NCI-H187 treated with DMSO at 0.1 percent for 48 hours (cell line): ENCODE measurements around the gene RBBP7.

Experiments used
- DNase-seq: peaks from one replicate; lab custom pipeline; 2025; lab: John Stamatoyannopoulos, UW

The RBBP7 gene

DNA sequence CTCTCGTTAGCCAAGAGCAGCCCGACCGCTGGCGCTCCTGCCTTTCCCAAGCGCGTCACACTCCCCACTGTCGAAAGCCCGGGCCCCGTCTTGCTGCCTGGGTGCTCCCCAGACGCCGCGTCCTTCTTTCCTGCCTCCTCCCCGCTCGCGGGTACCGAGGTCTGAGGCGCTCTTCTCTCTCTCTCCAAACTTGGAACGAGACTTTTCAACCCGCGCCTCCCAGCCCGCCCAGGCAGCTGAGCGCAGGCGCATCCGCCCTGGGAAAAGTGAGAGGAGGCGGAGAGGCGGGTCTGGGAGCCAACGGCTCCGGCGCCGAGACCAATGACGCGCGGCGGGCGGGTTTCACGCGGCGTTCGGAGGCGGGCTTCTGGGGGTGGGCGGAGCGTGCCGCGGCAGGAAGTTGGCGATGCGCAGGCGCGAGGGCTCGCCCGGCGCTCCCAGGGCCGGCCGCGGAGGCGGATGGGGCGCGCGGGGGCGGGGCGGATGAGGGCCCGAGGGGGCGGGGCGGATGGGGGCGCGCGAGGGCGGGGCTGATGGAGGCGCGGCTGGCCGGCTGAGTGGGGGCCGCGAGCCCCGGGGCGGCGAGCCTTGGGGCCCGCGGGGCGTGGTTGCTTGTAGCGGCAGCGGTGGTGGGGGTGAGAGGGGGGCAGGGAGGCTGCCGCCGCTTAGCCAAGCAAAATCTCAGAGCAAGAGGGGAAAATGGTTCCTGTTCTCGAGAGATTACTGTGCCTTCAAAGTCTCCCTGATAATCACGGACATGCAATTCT is at the start of gene RBBP7:
Gene RBBP7, minus strand, starts transcription at position 268 of the 767 bp plus-strand sequence. CDS start 309 bp downstream, outside the sequence.
- peak; percentile 67 for DNase-seq

DNA sequence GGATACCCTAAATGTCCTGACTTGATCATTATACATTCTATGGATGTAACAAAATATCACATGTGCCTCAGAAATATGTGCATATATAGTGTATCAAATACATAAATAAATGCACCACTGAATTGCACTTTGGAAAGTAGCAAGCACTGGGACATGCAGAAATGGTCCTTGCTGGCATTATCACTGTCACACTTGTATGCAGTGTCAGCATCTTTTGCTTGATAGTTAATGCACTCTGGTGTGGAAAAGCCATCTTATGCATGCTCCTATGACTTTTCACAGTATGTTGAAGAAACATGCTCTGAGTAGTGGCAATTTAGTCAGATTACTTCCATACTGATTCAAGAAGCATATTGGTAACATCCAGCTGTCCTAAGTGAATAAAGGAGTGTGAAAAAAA is 48.8 kb upstream of the RBBP7 start:
- no peak for DNase-seq

DNA sequence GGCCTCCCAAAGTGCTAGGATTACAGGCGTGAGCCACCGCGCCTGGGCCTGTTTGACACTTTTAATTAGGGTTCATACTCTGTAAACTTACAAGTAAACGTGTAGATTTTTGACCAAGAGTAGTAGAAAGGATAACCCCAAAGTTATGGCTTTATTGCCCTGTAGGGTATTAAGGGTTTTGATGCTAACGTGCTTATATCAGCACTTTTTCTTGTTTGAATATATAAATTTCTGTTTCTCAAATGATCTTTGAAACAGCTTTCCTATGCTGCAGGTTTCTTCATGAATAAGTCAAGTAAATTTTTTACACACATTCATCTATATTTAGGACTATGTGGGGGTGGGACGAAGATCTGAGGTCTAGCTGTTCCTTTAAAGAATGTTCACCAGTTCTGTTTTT is 47.0 kb upstream of the RBBP7 start:
- DNase-seq: no peak

DNA sequence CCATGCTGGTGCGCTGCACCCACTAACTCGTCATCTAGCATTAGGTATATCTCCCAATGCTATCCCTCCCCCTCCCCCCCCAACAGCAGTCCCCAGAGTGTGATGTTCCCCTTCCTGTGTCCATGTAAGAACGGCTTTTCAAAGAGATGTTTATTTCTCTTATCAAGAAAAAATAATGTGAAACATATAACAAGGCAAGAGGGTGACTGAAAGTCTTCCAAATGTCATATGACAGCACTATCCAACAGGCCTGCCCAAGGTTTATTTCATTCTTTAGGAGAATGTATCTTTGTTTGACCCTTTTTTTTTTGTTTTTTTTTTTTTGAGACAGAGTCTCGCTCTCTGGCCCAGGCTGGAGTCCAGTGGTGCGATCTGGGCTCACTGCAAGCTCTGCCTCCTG is 46.4 kb upstream of the RBBP7 start:
- no peak for DNase-seq

DNA sequence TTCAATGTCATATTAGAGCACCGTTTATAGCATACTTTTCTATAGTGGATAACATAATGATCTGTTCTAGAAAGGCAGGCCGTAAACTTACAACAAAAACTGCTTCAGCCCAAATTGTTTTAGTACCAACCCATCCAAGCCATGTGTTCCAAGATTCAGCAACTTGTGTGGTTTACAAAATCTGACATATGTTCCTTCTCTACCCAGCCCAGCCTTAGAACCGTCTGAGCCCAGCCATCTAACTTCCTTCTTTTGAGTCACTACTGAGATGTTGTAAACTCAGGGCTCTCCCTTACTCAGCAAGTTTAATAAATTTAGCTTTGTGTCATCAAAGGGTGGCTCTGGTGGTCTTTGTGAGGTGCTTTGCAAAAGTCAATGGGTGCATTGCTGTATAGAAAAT is 43.9 kb upstream of the RBBP7 start:
- DNase-seq: no peak

DNA sequence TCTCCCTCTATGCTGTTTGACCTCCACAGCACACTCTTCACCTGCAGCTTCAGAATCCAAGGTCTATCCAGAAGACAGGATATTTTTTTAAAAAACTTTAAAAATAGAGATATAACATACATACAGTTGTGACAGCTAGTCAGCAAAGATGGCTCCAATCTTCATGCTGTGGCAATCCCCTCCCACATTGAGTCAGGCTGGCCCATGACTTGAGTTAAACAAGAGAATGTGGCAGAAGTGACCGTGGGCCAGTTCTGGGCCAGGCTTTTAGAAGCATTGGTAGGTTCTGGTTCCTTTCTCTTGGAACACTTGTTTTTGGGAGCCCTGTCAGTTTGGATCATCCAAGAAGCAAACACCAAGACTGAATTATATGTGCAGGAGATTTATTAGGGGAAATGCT is 40.2 kb upstream of the RBBP7 start:
- no peak for DNase-seq

DNA sequence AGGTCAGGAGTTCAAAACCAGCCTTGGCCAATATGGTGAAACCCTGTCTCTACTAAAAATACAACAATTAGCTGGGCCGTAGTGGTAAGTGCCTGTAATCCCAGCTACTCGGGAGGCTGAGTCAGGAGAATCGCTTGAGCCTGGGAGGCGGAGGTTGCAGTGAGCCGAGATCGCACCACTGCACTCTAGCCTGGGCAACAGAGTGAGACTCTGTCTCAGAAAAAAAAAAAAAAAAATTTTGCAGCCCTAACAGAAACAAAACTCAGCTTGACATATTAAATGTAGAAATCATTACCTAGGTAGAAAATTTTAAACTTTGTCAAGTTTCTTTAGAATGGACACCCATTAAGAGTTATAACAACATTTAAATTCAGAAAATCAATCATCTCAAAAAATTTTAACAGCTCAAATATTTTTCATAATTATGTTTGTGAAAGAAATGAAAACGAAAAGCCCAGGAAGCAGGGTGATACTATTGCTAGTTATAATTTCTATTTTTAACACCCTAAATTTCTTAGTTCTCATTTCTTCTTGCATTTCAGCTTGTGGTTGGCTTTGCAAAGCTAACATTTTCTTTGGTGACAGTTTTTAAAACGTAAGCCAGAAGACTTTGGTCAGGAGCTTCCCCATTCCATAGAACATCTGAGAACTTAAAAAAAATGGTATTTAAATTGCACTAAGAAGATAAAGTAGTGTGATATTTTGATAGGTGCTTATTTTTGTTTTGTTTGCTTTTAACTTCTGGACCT is 33.3 kb upstream of the RBBP7 start:
- DNase-seq: no peak

DNA sequence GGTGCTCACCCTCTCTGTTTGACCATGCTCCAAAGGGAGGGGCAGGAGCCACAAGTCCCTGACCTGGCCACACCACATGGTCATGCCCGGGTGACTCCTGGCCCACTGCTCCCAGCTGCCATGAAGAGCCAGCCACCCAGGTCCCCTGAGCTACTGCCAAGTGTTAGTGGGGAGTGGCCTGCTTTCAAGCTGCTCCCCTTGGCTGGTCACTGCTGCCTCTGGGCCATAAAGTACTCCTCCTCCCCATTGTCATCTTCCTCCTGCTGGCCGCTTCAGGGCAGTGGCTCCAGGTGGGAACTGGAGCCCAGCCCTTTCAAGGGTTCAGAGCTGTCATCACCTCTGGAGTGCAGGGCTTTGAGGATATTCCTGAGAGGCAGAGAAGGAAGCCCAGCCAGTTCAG is 27.3 kb upstream of the RBBP7 start:
- no peak for DNase-seq

DNA sequence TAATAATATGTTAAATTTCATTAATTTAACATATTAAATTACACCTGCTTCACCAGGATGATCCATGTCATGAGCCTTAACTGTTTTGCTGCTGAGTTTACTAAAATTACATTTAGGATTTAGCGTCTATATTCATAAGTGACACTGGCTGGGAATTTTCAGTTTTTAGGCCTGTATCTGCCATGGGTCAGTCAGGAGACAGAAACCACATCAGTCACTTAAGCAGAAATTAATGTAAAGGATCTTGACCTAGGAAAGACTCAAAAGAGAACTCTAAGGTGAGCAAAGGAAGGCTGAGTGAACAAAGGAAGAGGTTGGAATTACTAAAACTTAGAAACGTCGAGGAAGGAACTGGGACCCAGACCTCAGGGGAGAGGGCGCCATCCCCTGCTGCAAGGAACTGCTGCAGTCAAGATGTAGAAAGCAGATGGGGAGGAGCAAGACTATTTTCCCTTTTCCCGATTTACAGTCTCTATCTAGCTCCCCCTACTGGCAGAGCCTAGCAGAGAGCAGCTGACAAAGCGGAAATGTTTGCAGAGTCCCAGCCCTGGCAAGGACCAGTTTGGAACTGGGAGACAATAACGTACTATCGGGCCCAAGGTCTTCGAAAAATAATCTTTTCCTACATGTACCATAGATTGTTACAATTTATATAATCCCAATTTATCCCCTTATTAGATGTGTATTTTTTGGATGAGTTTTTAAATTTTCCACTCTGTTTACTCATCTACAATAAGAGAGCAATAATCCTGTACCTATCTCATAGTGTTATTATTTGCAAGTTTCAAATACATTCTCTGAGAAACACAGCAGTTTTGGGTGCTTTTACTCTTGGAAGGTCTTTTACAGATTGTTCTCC is 22.6 kb upstream of the RBBP7 start:
- peak; percentile 0 for DNase-seq

DNA sequence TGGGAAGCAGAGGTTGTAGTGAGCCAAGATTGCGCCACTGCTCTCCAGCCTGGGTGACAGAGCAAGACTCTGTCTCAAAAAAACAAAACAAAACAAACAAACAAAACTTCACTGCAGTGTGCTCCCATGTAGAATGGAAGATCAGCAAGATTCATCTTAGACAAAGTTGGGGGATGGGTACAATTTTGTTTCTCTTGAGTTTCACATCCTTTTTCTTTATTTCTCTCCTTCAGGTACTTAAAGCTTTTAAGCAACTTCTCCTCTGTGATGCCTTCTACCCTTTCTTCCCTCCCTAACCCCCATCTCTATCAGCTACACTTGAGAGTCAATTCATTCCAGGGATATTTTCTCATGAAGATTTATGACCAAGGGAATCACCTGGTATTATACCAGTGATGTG is 15.5 kb upstream of the RBBP7 start:
- DNase-seq: no peak

DNA sequence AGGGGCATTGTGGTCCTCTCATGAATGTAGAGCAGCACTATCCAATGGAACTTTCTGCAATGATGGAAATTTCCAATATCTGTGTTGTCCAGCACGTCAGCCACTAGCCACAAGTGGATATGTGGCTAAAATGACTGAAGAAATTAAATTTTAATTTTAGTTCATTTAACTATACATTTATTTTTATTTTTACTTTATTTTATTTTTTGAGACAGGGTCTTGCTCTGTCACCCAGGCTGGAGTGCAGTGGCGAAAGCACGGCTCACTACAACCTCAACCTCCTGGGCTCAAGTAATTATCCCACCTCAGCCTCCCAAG is 13.3 kb upstream of the RBBP7 start:
- DNase-seq: no peak

DNA sequence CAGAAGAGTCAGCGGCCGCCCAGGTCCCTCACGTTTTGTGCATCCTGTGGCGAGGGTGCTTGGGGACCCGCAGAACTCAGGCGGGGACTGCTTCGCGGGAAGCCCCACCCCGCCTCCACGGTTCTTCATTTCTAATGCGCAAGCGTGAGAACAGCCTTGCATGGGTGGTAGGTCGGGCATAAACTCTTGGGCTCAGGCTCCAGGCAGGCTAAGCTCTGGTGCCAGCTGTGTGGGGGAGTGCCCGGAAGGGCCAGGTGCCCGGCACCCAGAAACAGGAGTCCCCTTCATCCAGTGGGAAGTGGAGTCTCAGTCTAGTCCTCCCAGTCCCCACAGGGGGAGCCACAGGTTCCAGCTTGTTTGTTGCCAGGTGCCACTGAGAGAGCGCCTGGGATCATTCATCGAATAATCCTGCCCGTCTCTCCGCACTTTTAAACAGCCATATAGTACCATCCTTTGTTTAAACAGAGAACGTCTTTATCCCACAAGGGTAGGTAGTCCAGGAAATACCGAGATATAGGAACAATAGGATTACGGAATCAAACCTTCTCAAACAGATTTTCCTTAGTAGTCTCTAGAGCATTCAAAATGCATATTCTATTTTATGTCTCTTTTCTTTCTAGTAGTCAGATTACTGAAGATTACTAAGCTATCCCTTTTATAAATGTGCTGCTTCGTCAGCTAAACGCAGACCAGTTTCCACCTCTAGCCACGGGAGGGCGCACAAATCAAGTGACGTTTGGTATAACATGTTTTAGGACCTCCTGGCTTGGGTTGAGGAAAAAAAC is 12.7 kb upstream of the RBBP7 start:
- peak; percentile 3 for DNase-seq

DNA sequence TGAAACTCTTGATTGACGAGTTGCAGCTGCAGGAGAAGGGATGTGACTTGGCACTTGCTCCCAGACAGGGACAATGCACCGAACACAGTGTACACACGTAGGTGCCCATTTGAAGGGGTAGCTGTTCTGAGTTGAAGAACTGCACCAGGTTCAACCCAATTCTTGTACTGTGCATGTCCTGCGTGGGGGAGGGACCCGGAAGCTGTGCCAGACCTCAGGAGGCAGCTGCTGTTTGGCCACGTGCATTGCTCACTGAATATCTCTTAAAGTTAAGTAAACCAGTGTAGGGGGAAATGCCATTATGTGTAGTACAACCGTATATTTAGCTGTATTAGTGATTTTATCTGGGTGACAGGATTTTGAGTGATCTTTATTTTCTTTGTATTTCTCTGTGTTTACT is 12.0 kb upstream of the RBBP7 start:
- DNase-seq: no peak

DNA sequence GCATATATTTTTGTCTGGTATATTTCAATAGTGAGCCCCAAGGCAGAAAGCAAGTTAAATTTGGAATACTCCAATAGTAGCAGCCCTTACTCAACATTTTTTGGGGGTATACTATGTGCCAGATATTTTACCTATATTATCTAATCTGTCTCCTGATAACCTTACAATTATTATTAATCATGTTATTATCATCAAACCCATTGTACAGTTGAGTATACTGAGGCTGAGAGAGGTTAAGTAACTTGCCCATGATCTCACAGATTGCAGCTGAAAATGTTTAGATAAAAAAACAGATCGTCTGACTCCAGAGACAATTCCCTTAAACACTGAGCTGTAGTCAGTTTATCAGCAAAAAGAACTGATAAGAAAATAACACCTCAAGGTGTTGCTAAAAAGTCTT is 6.5 kb upstream of the RBBP7 start:
- DNase-seq: no peak

DNA sequence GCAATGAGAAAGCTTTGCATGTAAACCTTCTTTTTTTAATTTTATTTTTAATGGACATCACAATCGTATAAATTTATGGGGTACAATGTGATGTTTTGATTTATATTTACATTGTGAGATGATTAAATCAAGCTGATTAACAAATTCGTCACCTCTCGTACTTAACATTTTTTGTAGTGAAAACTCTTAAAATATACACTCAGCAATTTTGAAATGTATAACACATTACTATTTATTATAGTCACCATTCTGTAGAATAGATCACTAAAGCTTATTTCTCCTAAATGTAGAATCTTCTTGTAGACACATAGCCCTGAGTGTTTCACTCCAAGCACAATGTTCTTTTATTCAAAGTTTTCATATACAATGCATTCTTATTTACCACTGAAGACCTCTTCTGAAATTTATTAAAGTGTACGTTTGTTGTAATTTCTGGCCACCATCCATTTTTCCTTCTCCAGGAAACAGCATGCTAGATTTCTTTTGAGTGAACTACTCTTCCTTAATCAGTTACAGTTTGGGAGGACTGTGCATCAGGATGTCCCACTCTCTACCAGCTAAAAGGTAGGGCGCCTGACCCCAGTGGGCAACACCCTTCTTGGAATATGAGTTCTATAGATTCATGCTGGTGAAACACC is 4.4 kb upstream of the RBBP7 start:
- no peak for DNase-seq

DNA sequence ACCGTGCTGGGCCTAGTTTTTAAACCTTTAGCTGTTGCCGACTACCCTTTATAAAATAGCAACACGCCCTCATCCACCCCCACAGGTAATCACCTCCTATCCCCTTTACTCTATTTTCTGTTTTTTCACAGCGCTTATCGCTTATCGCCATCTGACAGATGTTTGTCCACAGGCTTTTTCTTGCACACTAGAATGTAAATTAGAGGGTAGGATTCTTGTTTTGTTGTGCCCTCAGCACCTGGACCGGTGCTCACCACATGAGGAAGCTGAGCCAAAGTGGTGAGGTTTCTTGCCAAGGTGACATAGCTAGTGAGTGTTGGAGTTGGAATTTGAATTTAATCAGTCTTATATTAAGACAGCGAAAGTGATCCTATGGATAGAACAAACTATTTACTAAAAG is 2.9 kb upstream of the RBBP7 start:
- DNase-seq: no peak

DNA sequence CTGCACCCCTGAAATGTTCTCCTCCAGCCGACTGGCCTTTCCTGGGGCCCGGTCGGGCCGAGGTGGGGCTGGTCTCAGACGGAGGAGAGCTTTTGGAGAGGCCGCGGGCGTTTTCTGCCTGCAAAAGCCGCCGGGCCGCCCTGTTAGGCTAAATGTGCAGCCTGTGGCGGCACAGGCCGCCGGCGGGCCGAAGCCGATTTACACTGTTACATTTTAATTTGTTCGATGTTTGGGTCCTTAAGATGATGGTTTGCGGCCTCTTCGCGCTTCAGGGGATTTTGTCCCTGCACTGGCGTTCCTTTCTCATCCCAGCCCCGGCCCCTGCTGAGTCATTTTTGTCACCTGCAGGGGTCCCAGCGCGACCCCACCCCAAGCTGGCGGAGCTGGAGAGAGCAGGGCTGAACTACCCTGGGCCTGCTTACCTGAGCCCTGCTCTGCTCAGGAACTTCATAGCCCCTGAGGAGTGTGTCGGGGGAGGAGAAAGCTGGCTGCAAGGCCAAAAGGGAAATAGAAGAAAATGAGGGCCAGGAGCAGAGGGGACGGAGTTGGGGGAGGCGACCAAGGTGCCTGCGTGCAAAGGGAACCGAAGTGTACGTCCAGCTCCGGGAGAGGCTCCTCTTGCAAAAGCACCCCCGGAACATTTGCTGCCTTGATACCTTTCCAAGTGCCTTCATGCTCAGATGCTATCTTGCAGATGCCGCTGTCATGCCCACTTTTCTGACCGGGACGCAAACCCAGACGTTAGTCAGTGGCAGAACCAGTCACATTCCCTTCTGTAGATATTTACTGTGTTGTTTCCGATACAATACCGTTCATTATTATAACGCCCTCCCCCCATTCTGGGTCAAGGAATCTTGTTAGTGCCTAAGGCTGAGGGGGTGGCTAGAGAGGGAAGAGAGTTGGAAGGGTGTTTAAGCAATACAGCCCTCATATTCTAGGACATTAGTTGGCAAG is 977 bp upstream of the RBBP7 start:
- no peak for DNase-seq

DNA sequence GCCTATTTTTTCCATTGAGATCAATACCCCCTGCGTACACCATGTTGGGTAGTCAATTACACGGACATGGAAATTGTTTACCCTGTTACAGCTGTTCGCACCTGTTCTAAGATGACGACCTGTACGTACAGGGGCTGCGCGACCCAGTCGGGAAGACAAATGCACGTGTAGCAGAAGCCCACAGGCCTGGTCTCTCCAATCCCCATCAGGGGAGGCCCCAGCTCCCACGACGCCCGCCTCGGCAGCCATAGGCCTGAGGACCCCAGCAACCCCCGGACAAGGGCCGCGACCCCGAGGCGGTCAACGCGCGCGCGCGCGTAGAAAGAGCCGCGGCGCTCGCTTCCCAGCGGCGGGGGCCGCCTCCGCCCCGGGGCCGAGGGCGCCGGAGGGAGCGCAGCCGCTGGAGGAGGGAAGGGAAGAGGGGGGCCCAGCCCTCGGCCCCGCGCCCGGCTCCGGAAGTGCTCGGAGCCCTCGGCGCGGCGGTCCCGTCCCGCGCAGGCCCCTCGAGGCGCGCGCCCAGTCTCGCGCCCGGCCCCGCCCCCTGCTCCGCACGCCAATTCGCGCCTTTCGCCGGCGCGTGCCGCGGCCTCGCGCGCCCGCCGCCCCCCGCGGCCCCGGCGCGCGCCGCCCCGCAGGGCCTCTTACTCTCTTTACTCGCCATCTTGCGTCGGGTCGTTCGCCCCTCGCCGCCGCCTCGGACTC is 618 bp downstream of the RBBP7 start:
- DNase-seq: no peak

DNA sequence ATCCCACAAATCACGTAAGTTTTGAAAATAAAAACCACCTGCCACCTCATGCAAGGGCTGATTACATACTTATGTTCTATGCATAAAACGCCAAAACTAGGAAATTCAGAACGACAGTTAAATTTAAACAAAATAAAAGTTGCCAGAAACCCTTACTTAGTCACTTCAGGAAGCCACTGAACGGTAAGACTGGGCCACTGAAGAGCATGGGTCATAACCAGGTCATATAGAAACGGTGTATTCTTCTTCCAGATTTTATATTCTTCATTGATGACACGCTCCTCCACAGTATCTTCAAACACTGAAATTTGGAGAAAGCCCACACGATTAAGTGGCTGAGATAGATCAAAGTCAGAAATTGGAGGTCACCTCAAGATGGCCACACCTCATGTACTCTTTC is 1.2 kb downstream of the RBBP7 start:
- no peak for DNase-seq

DNA sequence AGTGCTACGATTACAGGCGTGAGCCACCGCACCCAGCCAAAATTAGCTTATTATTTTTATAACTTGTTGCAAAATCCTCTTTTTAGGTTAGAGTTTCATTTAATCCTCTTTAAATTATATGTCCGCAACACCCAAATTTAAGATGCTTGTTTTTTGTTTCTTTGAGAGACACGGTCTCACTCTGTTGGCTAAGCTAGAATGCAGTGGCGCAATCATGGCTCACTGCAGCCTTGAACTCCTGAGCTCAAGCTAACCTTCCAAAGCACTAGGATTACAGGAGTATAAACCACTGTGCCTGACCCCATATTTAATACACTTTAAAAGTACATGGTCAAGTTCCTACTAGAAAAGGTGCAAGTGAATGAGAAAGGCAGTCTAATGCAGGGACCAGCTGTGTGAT is 2.2 kb downstream of the RBBP7 start:
- DNase-seq: no peak
